Neural cell (in vitro differentiated cells): ENCODE results near the gene SOS1. TPM values are rescaled to one million over a fixed set of nuclear protein-coding genes. Genes with fewer than 3 reads are reported as not detected.
"Not testable (repeated sequence)": the region's sequence is repeated elsewhere in the genome, so short reads cannot be mapped to it uniquely, and the experiment has no call there.

Experiments
- H2AFZ ChIP-seq: fragments of 200-600, 300-800 bp; sonication (generic), shearing (Covaris generic); 2 replicates; pipeline ENCODE4 v1.6.0; 2014; ENCODE audit warnings: low read depth, mild to moderate bottlenecking, antibody characterized with exemption, low read length, moderate library complexity
- H3F3A ChIP-seq: fragments of 200-600 bp; shearing (Covaris generic); 2 replicates; pipeline ENCODE4 v1.6.1; 2016; ENCODE audit warnings: mild to moderate bottlenecking, moderate library complexity, mixed read lengths, antibody characterized with exemption, low read length; ENCODE audit not compliant: insufficient read depth, poor library complexity, severe bottlenecking
- H3K27ac ChIP-seq: fragments of 200-600, 300-800 bp; sonication (generic), shearing (Covaris generic); 2 replicates; pipeline ENCODE4 v1.5.1; 2014; ENCODE audit warnings: mild to moderate bottlenecking, low read length, moderate library complexity
- H3K27me3 ChIP-seq: fragments of 300-800, 200-600 bp; sonication (generic), shearing (Covaris generic); 2 replicates; pipeline ENCODE4 v1.6.0; 2014; ENCODE audit warnings: mild to moderate bottlenecking, low read depth, low read length, moderate library complexity; ENCODE audit not compliant: insufficient read depth
- H3K36me3 ChIP-seq: fragments of 300-800, 200-600 bp; sonication (generic), shearing (Covaris generic); 2 replicates; pipeline ENCODE4 v1.5.1; 2014; ENCODE audit warnings: mild to moderate bottlenecking, antibody characterized with exemption, low read length, moderate library complexity; ENCODE audit not compliant: insufficient read depth
- H3K4me2 ChIP-seq: fragments of 300-800, 200-600 bp; sonication (generic), shearing (Covaris generic); 2 replicates; pipeline ENCODE4 v1.6.0; 2014; ENCODE audit warnings: mild to moderate bottlenecking, low read length
- H3K4me3 ChIP-seq: fragments of 300-800, 200-600 bp; sonication (generic), shearing (Covaris generic); 2 replicates; pipeline ENCODE4 v1.5.1; 2014; ENCODE audit warnings: mild to moderate bottlenecking, low read length, moderate library complexity
- H3K79me2 ChIP-seq: fragments of 200-600 bp; shearing (Covaris generic); replicated peaks from 2 replicates; pipeline ENCODE4 v1.6.0; 2014; ENCODE audit warnings: mild to moderate bottlenecking, low read length, moderate library complexity; ENCODE audit not compliant: insufficient read depth
- H3K9ac ChIP-seq: fragments of 300-800, 200-600 bp; sonication (generic), shearing (Covaris generic); 2 replicates; pipeline ENCODE4 v1.6.1; 2016; ENCODE audit warnings: mild to moderate bottlenecking, low read length, mixed read lengths
- H3K9me2 ChIP-seq: fragments of 200-600 bp; shearing (Covaris generic); 2 replicates; pipeline ENCODE4 v1.6.1; 2016; ENCODE audit warnings: mild to moderate bottlenecking, low read length, mixed read lengths; ENCODE audit not compliant: insufficient read depth
- H3K9me3 ChIP-seq: fragments of 200-600, 300-800 bp; sonication (generic), shearing (Covaris generic); 2 replicates; pipeline ENCODE4 v1.6.1; 2016; ENCODE audit warnings: mild to moderate bottlenecking, mixed run types, low read length, moderate library complexity, mixed read lengths
- H4K20me1 ChIP-seq: fragments of 200-600 bp; shearing (Covaris generic); 2 replicates; pipeline ENCODE4 v1.6.1; 2016; ENCODE audit warnings: mild to moderate bottlenecking, mixed run types; ENCODE audit not compliant: insufficient read depth
- CTCF ChIP-seq: fragments of 450-650 bp; IDR thresholded peaks from 2 replicates; pipeline ENCODE4 v1.5.1; 2014; ENCODE audit warnings: antibody characterized with exemption, mild to moderate bottlenecking, moderate library complexity; ENCODE audit not compliant: poor library complexity, severe bottlenecking
- EP300 ChIP-seq: fragments of 450-650 bp; conservative IDR thresholded peaks from 2 replicates; pipeline ENCODE4 v1.6.1; 2014; ENCODE audit warnings: antibody characterized with exemption, mild to moderate bottlenecking, moderate library complexity; ENCODE audit not compliant: poor library complexity, severe bottlenecking
- EZH2 ChIP-seq: fragments of 200-600, 300-800 bp; shearing (Covaris generic), sonication (generic); IDR thresholded peaks from 2 replicates; pipeline ENCODE4 v1.6.1; 2014; ENCODE audit warnings: antibody characterized with exemption, low read length, borderline replicate concordance, mild to moderate bottlenecking; ENCODE audit not compliant: insufficient read depth, poor library complexity, severe bottlenecking
- MXI1 ChIP-seq: fragments of 450-650 bp; conservative IDR thresholded peaks from 2 replicates; pipeline ENCODE4 v1.6.1; 2014; ENCODE audit warnings: antibody characterized with exemption, mild to moderate bottlenecking; ENCODE audit not compliant: poor library complexity, severe bottlenecking
- POLR2AphosphoS5 ChIP-seq: IDR thresholded peaks from 2 replicates; pipeline ENCODE4 v1.6.1; 2012
- RAD21 ChIP-seq: fragments of 450-650 bp; conservative IDR thresholded peaks from 2 replicates; pipeline ENCODE4 v1.6.1; 2014; ENCODE audit warnings: antibody characterized with exemption, mild to moderate bottlenecking, moderate library complexity
- REST ChIP-seq: IDR thresholded peaks from 2 replicates; pipeline ENCODE4 v1.6.1; 2012; ENCODE audit warnings: borderline replicate concordance
- SMC3 ChIP-seq: fragments of 450-650 bp; conservative IDR thresholded peaks from 2 replicates; pipeline ENCODE4 v1.6.1; 2014; ENCODE audit warnings: antibody characterized with exemption, mild to moderate bottlenecking, moderate library complexity; ENCODE audit not compliant: poor library complexity
- TAF1 ChIP-seq: IDR thresholded peaks from 2 replicates; pipeline ENCODE4 v1.6.1; 2012; ENCODE audit warnings: low read depth
- polyA plus RNA-seq: library from polyadenylated mRNA; depleted of rRNA; stranded (reverse); fragments of >200 nt; gene quantifications from 2 replicates; pipeline ENCODE4 v1.2.3, GENCODE V29; 2014

Gene SOS1
- polyA plus RNA-seq, 1 donor from 2014 or later: 19.0 TPM

GRCh38 chr2:39156107-39156506 lies 35.3 kb upstream of the SOS1 start:
- Histone ChIP-seq H4K20me1 (no peaks in the 10 kb centered on the region), H3K4me2 (no peak overlapping the region), H3K79me2 (no peaks in the 10 kb centered on the region), H3K27ac (no peak overlapping the region), H3F3A (no peaks in the 10 kb centered on the region), H3K9me3 (no peaks in the 10 kb centered on the region), H3K9me2 (no peaks in the 10 kb centered on the region), H3K9ac (no peak overlapping the region), H2AFZ (no peak overlapping the region), H3K36me3 (no peaks in the 10 kb centered on the region), H3K27me3 (no peaks in the 10 kb centered on the region), H3K4me3 (no peak overlapping the region)
- TF ChIP-seq CTCF (no peak), REST (no peak), RAD21 (no peak), TAF1 (no peak), MXI1 (no peak), POLR2AphosphoS5 (no peak), EZH2 (no peak), SMC3 (no peak), EP300 (no peak)

GRCh38 chr2:39155573-39155972 lies 34.7 kb upstream of the SOS1 start:
- not testable (repeated sequence) for H4K20me1 ChIP-seq, H3K36me3 ChIP-seq, H3K27me3 ChIP-seq, H3K79me2 ChIP-seq, H3K9me3 ChIP-seq, H2AFZ ChIP-seq, H3K9me2 ChIP-seq, H3F3A ChIP-seq, H3K4me3 ChIP-seq, H3K9ac ChIP-seq, H3K27ac ChIP-seq, H3K4me2 ChIP-seq

GRCh38 chr2:39154944-39155343 lies 34.1 kb upstream of the SOS1 start:
- H3K9me3 ChIP-seq: no peaks in the 10 kb centered on the region
- no peak overlapping the region for H3K9ac ChIP-seq
- H3K27me3 ChIP-seq: no peaks in the 10 kb centered on the region
- H3K36me3 ChIP-seq: no peaks in the 10 kb centered on the region
- no peak overlapping the region for H2AFZ ChIP-seq
- TF ChIP-seq REST (no peak), SMC3 (no peak), RAD21 (no peak), CTCF (no peak), EZH2 (no peak), EP300 (no peak), MXI1 (no peak), TAF1 (no peak), POLR2AphosphoS5 (no peak)
- no peaks in the 10 kb centered on the region for H3F3A ChIP-seq
- no peak overlapping the region for H3K27ac ChIP-seq
- no peaks in the 10 kb centered on the region for H3K79me2 ChIP-seq
- H3K4me2 ChIP-seq: no peak overlapping the region
- H3K4me3 ChIP-seq: no peak overlapping the region
- H3K9me2 ChIP-seq: no peaks in the 10 kb centered on the region
- no peaks in the 10 kb centered on the region for H4K20me1 ChIP-seq
